Measurements from ENCODE around the gene MTHFSD. TPM values are rescaled to one million over a fixed set of nuclear protein-coding genes. Genes with fewer than 3 reads are reported as not detected.

The MTHFSD gene
- total and polyA plus RNA-seq, 2 of the 8 experiments (the other 6 are each of a cell fraction or from before 2014, with no cell fraction given), result 7.1 to 9.8 TPM

- peak overlapping the region; percentile 71; the same call in 1 of the 2 replicates for H2AK5ac ChIP-seq (ENCODE audit: low read depth, low read length)
- H4K20me1 ChIP-seq (replicated peaks in 1 of 2; ENCODE audit: control insufficient read depth in 1 of 2, insufficient read depth in 2 of 2, low read length in 2 of 2), result peaks cover 11 to 15% of the 10 kb centered on the region in 2 experiments
- no peak for TF ChIP-seq GABPA (IDR thresholded peaks at IDR 0.05; ENCODE audit: borderline replicate concordance, insufficient read depth, low read length)
- peak; percentile 40 for TF ChIP-seq RNF2 (IDR thresholded peaks at IDR 0.05; ENCODE audit: borderline replicate concordance, low read depth, low read length, missing control alignments, poor library complexity, severe bottlenecking)
- TF ChIP-seq SUZ12 (IDR thresholded peaks at IDR 0.05; ENCODE audit: low read length), result peak; percentile 72
- peak; percentile 14 for TF ChIP-seq KDM4A (IDR thresholded peaks at IDR 0.05; ENCODE audit: low read depth, low read length, severe bottlenecking)
- no peak for TF ChIP-seq KDM1A (IDR thresholded peaks at IDR 0.05; ENCODE audit: borderline replicate concordance, low read length)
- peak; percentile 60 for TF ChIP-seq EZH2 (IDR thresholded peaks at IDR 0.05; ENCODE audit: low read depth, low read length, severe bottlenecking)
- H3K27ac ChIP-seq (ENCODE audit: low read depth, low read length), result no peak overlapping the region
- peaks cover 89 to 100% (median 97%) of the 10 kb centered on the region in 4 experiments for H3K27me3 ChIP-seq (replicated peaks in 1 of 4; ENCODE audit: control insufficient read depth in 3 of 4, extremely low read depth in 1 of 4, insufficient read depth in 3 of 4, low read length in 3 of 4)
- no peak overlapping the region for H4K8ac ChIP-seq (ENCODE audit: extremely low read depth, insufficient read depth, low read length)
- ChIA-PET CTCF (ENCODE audit: partially characterized antibody) (interaction anchor here (0.7 to 3.1 kb wide), 8 partner anchors 12 to 596 kb away, joined by 3 to 18 read pairs (median 4); no protein-coding TSS in a partner anchor), POLR2A (ENCODE audit: partially characterized antibody) (interaction anchor here (1.2 kb wide), 1 partner anchor 32 kb away, joined by 3 read pairs; no protein-coding TSS in a partner anchor)
- H3K79me1 ChIP-seq (ENCODE audit: low read depth, low read length), result no peaks in the 10 kb centered on the region
- DNase-seq (ENCODE audit: low read depth in 1 of 2, low spot score in 2 of 2) (peak in 1 of 2 experiments; percentile 63), FAIRE-seq (no peak)
- WGBS, 2 experiments (ENCODE audit: extremely low coverage in 1 of 2, insufficient coverage in 1 of 2, insufficient read length in 1 of 2, insufficient replicate concordance in 2 of 2, low coverage in 1 of 2, low lambda C conversion rate in 2 of 2, missing lambda C conversion rate in 1 of 2), result 3% methylated on average over 30 of the region's 33 CpGs; no CpG with 5 or more reads in 1 of the 2 experiments
- H3K4me3 ChIP-seq (ENCODE audit: extremely low read depth in 1 of 4, insufficient read depth in 2 of 4, low read depth in 3 of 4, low read length in 4 of 4), result peak overlapping the region; percentile 41 to 66 (median 43)
- no peak overlapping the region for H2AFZ ChIP-seq (ENCODE audit: low read length)
- no peak overlapping the region; the same call in 1 of the 2 replicates for H3K18ac ChIP-seq (ENCODE audit: extremely low read depth, low read length)
- H2BK5ac ChIP-seq (ENCODE audit: low read depth, low read length), result peak overlapping the region; percentile 21; the same call in 1 of the 2 replicates
- no peak overlapping the region for H3K14ac ChIP-seq (ENCODE audit: insufficient read length)
- no peak overlapping the region for H2BK15ac ChIP-seq (ENCODE audit: low read length)
- H3K4me2 ChIP-seq (ENCODE audit: insufficient read depth in 1 of 2, low read depth in 2 of 2, low read length in 2 of 2), result peak overlapping the region; percentile 83 to 95
- H3K4ac ChIP-seq (replicated peaks; ENCODE audit: insufficient read length, low read depth, low read length), result no peak overlapping the region
- H2BK20ac ChIP-seq (ENCODE audit: low read length), result no peak overlapping the region
- H3K36me3 ChIP-seq (ENCODE audit: control insufficient read depth in 2 of 4, insufficient read depth in 4 of 4, low read length in 3 of 4), result peaks cover 0 to 10% (median 0%) of the 10 kb centered on the region in 4 experiments; a peak in 1 of 8 replicates
- no peak overlapping the region for H3K56ac ChIP-seq (replicated peaks; ENCODE audit: insufficient read length, low read depth, low read length)
- H3K23me2 ChIP-seq (ENCODE audit: low read depth, low read length), result peaks cover 11% of the 10 kb centered on the region; the same call in 1 of the 2 replicates
- H4K91ac ChIP-seq (replicated peaks; ENCODE audit: insufficient read length, low read length), result no peak overlapping the region
- no peak overlapping the region for H4K5ac ChIP-seq (ENCODE audit: insufficient read length, low read depth, low read length)
- no peaks in the 10 kb centered on the region for H3K9me3 ChIP-seq (ENCODE audit: insufficient read depth in 2 of 2, low read depth in 1 of 2, low read length in 1 of 2)
- peak overlapping the region; percentile 53; the same call in 1 of the 2 replicates for H2BK12ac ChIP-seq (ENCODE audit: low read depth, low read length)
- H3K4me1 ChIP-seq (replicated peaks in 1 of 4; ENCODE audit: control insufficient read depth in 3 of 4, insufficient read depth in 4 of 4, low read length in 3 of 4), result peaks cover 8 to 52% (median 31%) of the 10 kb centered on the region in 4 experiments
- H3K79me2 ChIP-seq (ENCODE audit: control insufficient read depth in 1 of 2, insufficient read depth in 2 of 2, low read length in 2 of 2), result no peaks in the 10 kb centered on the region
- H3K23ac ChIP-seq (ENCODE audit: insufficient read length), result no peak overlapping the region
- no peak overlapping the region for H2BK120ac ChIP-seq (replicated peaks; ENCODE audit: low read depth, low read length)
- no peak overlapping the region for H3K9ac ChIP-seq (replicated peaks in 1 of 4; ENCODE audit: extremely low read depth in 1 of 4, low read depth in 3 of 4, low read length in 3 of 4)
These were observed 21.7 kb upstream of the MTHFSD start for GRCh38 chr16:86576591-86577313.

Measured in H1 (cell line).